Activated CD4-positive, alpha-beta memory T cell treated with anti-CD3 and anti-CD28 coated beads for 36 hours (primary cell): ENCODE data around the gene PRDM5. TPM values are rescaled to one million over a fixed set of nuclear protein-coding genes. Genes with fewer than 3 reads are reported as not detected.

Source experiments
- total RNA-seq, 2 experiments: library from RNA; stranded (reverse); gene quantifications; one replicate each; pipeline ENCODE4 v1.2.3, GENCODE V29; 2021

PRDM5 gene
- total RNA-seq, 2 experiments from 2014 or later = 0.17 TPM

Other genes starting within 250 kb of the PRDM5 start
- not detected for gene NDNF, start 149.8 kb upstream of the PRDM5 start, total RNA-seq
- 10 to 100 TPM; 12.0 to 12.3 TPM for gene TNIP3, start 241.6 kb upstream of the PRDM5 start, total RNA-seq